Measurements from ENCODE around the gene NANOS2. TPM values are rescaled to one million over a fixed set of nuclear protein-coding genes. Genes with fewer than 3 reads are reported as not detected.
"Not testable (repeated sequence)": the region's sequence is repeated elsewhere in the genome, so short reads cannot be mapped to it uniquely, and the experiment has no call there.

The NANOS2 gene
- total and polyA plus RNA-seq, 10 donors, result not detected

- 75 to 84% (median 82%) methylated on average over 8 of the region's 8 CpGs for WGBS, 5 donors
- Histone ChIP-seq H3K27me3 (replicated peaks in 1 of 7) (no peaks in the 10 kb centered on the region), H3K4me3 (no peak overlapping the region), H3K4me1 (peaks cover 12 to 69% (median 30%) of the 10 kb centered on the region in 6 donors), H3K9me3 (no peaks in the 10 kb centered on the region), H3K27ac (peak overlapping the region in 3 of 8 donors; percentile 13 to 56 (median 30)), H3K36me3 (peaks cover 0 to 67% (median 33%) of the 10 kb centered on the region in 6 donors)
- DNase-seq, result no peak
- intact Hi-C loops (cut with DNase I; ENCODE audit: low total_unique reads), result no loop called here
- TF ChIP-seq POLR2A (IDR thresholded peaks at IDR 0.05) (no peak), CTCF (IDR thresholded peaks at IDR 0.05 in 8 of 11, conservative IDR thresholded peaks at IDR 0.05 in 3 of 11) (no peak), POLR2AphosphoS5 (IDR thresholded peaks at IDR 0.05) (no peak)
Measured at GRCh38 chr19:45897261-45897812, 17.2 kb downstream of the NANOS2 start.

- Histone ChIP-seq H3K36me3 (peaks cover 0 to 80% (median 33%) of the 10 kb centered on the region in 6 donors), H3K27ac (peak overlapping the region in 1 of 8 donors; percentile 4), H3K4me1 (peaks cover 8 to 57% (median 23%) of the 10 kb centered on the region in 6 donors)
- DNase-seq; H3K4me3 ChIP-seq; H3K9me3 ChIP-seq; H3K27me3 ChIP-seq (replicated peaks in 1 of 7); intact Hi-C loops (cut with DNase I; ENCODE audit: low total_unique reads): not testable (repeated sequence)
- 88 to 97% (median 96%) methylated on average over 12 of the region's 12 CpGs for WGBS, 5 donors
Measured at GRCh38 chr19:45895983-45896599, 18.5 kb downstream of the NANOS2 start.

- intact Hi-C loops (cut with DNase I; ENCODE audit: low total_unique reads), result no loop called here
- H3K36me3 ChIP-seq, result peaks cover 0 to 81% (median 34%) of the 10 kb centered on the region in 6 donors
Measured at GRCh38 chr19:45895519-45895972, 19.0 kb downstream of the NANOS2 start.

GRCh38 chr19:45890877-45891276 lies 23.7 kb downstream of the NANOS2 start:
- Histone ChIP-seq H3K27me3 (replicated peaks in 1 of 7) (no peaks in the 10 kb centered on the region), H3K4me1 (peaks cover 0 to 28% (median 11%) of the 10 kb centered on the region in 6 donors), H3K36me3 (peaks cover 0 to 48% (median 16%) of the 10 kb centered on the region in 6 donors), H3K9me3 (no peaks in the 10 kb centered on the region), H3K4me3 (no peak overlapping the region), H3K27ac (no peak overlapping the region)
- no peak for DNase-seq
- WGBS, 5 donors, result 82 to 96% (median 91%) methylated on average over 10 to 17 of the region's 17 CpGs
- intact Hi-C loops (cut with DNase I; ENCODE audit: low total_unique reads), result no loop called here
- TF ChIP-seq CTCF (IDR thresholded peaks at IDR 0.05 in 8 of 11, conservative IDR thresholded peaks at IDR 0.05 in 3 of 11) (no peak), POLR2AphosphoS5 (IDR thresholded peaks at IDR 0.05) (no peak), POLR2A (IDR thresholded peaks at IDR 0.05) (no peak)

More at GRCh38 chr19:45895519-45895972, 19.0 kb downstream of the NANOS2 start:
- H3K27me3 ChIP-seq (replicated peaks in 1 of 7), result no peaks in the 10 kb centered on the region
- peak overlapping the region in 1 of 8 donors; percentile 4 for H3K27ac ChIP-seq
- H3K4me3 ChIP-seq, result no peak overlapping the region
- 91 to 94% (median 93%) methylated on average over 9 of the region's 9 CpGs for WGBS, 5 donors
- no peak for TF ChIP-seq CTCF (IDR thresholded peaks at IDR 0.05 in 8 of 11, conservative IDR thresholded peaks at IDR 0.05 in 3 of 11)
- no peak for TF ChIP-seq POLR2A (IDR thresholded peaks at IDR 0.05)
- TF ChIP-seq POLR2AphosphoS5 (IDR thresholded peaks at IDR 0.05), result no peak
- H3K4me1 ChIP-seq, result peaks cover 3 to 51% (median 17%) of the 10 kb centered on the region in 6 donors
- H3K9me3 ChIP-seq, result no peaks in the 10 kb centered on the region
- DNase-seq, result no peak

Measured in spleen (tissue), 11 donors.